CD14-positive monocyte (primary cell): Measurements from ENCODE around the gene ADRM1. TPM values are rescaled to one million over a fixed set of nuclear protein-coding genes. Genes with fewer than 3 reads are reported as not detected.

Experiments used
- DNase-seq, 3 donors: peaks; one replicate each; pipeline ENCODE4 v3.0.0-alpha.2; 2011 to 2022
- H2AFZ ChIP-seq: 2 replicates; pipeline ENCODE4 v1.6.0; 2012; ENCODE audit warnings: mild to moderate bottlenecking, low read depth, low read length, inconsistent platforms; ENCODE audit not compliant: insufficient read depth, poor library complexity, severe bottlenecking
- H3K27ac ChIP-seq, 2 donors: 1 replicate in 1 of 2; 2 replicates in 1 of 2; pipeline ENCODE4 v1.5.1; 2012 to 2013; ENCODE audit warnings: low read length in 2 of 2, control low read depth in 1 of 2, inconsistent platforms in 1 of 2, low read depth in 1 of 2, mild to moderate bottlenecking in 1 of 2
- H3K27me3 ChIP-seq, 2 donors: one replicate each; pipeline versions ENCODE4 v1.6.0 to v1.6.1; 2011 to 2013; ENCODE audit warnings: low read length in 2 of 2; ENCODE audit not compliant: control insufficient read depth in 2 of 2, insufficient read depth in 2 of 2
- H3K36me3 ChIP-seq, 2 donors: replicated peaks in 1 of 2; 1 replicate in 1 of 2; 2 replicates in 1 of 2; pipeline versions ENCODE4 v1.5.1 to v1.6.1; 2012 to 2013; ENCODE audit warnings: low read length in 2 of 2, control low read depth in 1 of 2, inconsistent platforms in 1 of 2, mild to moderate bottlenecking in 1 of 2; ENCODE audit not compliant: insufficient read depth in 2 of 2, control insufficient read depth in 1 of 2
- H3K4me1 ChIP-seq, 2 donors: 1 replicate in 1 of 2; 2 replicates in 1 of 2; pipeline versions ENCODE4 v1.5.1 to v1.6.1; 2012 to 2013; ENCODE audit warnings: low read length in 2 of 2, control low read depth in 1 of 2, inconsistent platforms in 1 of 2, mild to moderate bottlenecking in 1 of 2, moderate library complexity in 1 of 2; ENCODE audit not compliant: insufficient read depth in 2 of 2, control insufficient read depth in 1 of 2
- H3K4me2 ChIP-seq: replicated peaks from 2 replicates; pipeline ENCODE3; 2012; ENCODE audit warnings: low read length, moderate library complexity, mild to moderate bottlenecking; ENCODE audit not compliant: poor library complexity, severe bottlenecking; ENCODE audit errors: extremely low read depth
- H3K4me3 ChIP-seq, 3 experiments: fragments of 200-600 bp in 1 of 3; sonication (generic) in 1 of 3; replicated peaks in 1 of 3; 1 replicate in 2 of 3; 2 replicates in 1 of 3; pipeline ENCODE4 v1.5.1; 2011 to 2013; ENCODE audit warnings: low read length in 3 of 3, mild to moderate bottlenecking in 3 of 3, control low read depth in 2 of 3, low read depth in 2 of 3, inconsistent platforms in 1 of 3, moderate library complexity in 1 of 3
- H3K79me2 ChIP-seq: 2 replicates; pipeline ENCODE4 v1.6.0; 2012; ENCODE audit warnings: mild to moderate bottlenecking, control low read depth, inconsistent platforms, low read length, moderate library complexity; ENCODE audit not compliant: insufficient read depth
- H3K9ac ChIP-seq: 2 replicates; pipeline ENCODE4 v1.6.0; 2017; ENCODE audit warnings: low read length, mild to moderate bottlenecking; ENCODE audit not compliant: insufficient read depth, poor library complexity, severe bottlenecking
- H3K9me3 ChIP-seq, 2 donors: replicated peaks in 1 of 2; 1 replicate in 1 of 2; 2 replicates in 1 of 2; pipeline versions ENCODE4 v1.5.1 to v1.6.1; 2012 to 2013; ENCODE audit warnings: low read length in 2 of 2, control low read depth in 1 of 2; ENCODE audit not compliant: control insufficient read depth in 1 of 2, insufficient read depth in 1 of 2
- H4K20me1 ChIP-seq: 2 replicates; pipeline ENCODE4 v1.6.0; 2012; ENCODE audit warnings: mild to moderate bottlenecking, low read length, control low read depth, moderate library complexity; ENCODE audit not compliant: insufficient read depth
- H3K27ac Mint-ChIP-seq, 7 donors: one replicate each; pipeline ENCODE4 v1.8.0; 2020; ENCODE audit warnings: mild to moderate bottlenecking in 7 of 7, mixed read lengths in 7 of 7, moderate library complexity in 6 of 7, inconsistent platforms in 2 of 7
- H3K27me3 Mint-ChIP-seq, 3 donors: one replicate each; pipeline ENCODE4 v1.8.0; 2021 to 2022; ENCODE audit warnings: low read depth in 3 of 3, mild to moderate bottlenecking in 3 of 3, mixed read lengths in 3 of 3, moderate library complexity in 3 of 3, inconsistent platforms in 1 of 3
- H3K36me3 Mint-ChIP-seq, 2 donors: one replicate each; pipeline ENCODE4 v1.8.0; 2020; ENCODE audit warnings: mixed read lengths in 2 of 2, inconsistent platforms in 1 of 2, mild to moderate bottlenecking in 1 of 2
- H3K4me1 Mint-ChIP-seq: one replicate; pipeline ENCODE4 v1.8.0; 2020; ENCODE audit warnings: mild to moderate bottlenecking, mixed read lengths
- H3K4me3 Mint-ChIP-seq, 2 donors: one replicate each; pipeline ENCODE4 v1.8.0; 2020; ENCODE audit warnings: mild to moderate bottlenecking in 2 of 2, mixed read lengths in 2 of 2, moderate library complexity in 1 of 2
- H3K9me3 Mint-ChIP-seq, 7 donors: one replicate each; pipeline ENCODE4 v1.8.0; 2020 to 2022; ENCODE audit warnings: mixed read lengths in 7 of 7, mild to moderate bottlenecking in 6 of 7, moderate library complexity in 6 of 7, inconsistent platforms in 2 of 7
- WGBS: methylation state at CpG from one replicate; pipeline ENCODE4 v1.1.5; 2013; ENCODE audit warnings: missing lambda C conversion rate; ENCODE audit not compliant: insufficient coverage; 5-methylcytosine and 5-hydroxymethylcytosine counted together
- intact Hi-C, 2 donors: fragments of 100-400 bp; cut with micrococcal nuclease; formaldehyde crosslinking; loops; one replicate each; pipeline versions ENCODE4 v1.15.0 to v1.15.1; 2023
- polyA plus RNA-seq, 3 donors: library from polyadenylated mRNA; depleted of rRNA in 1 of 3; unstranded in 2 of 3; stranded (reverse) in 1 of 3; fragments of 300-500 nt in 2 of 3; fragments of >200 nt in 1 of 3; fragmentation: Illumina TruSeq in 2 of 3; gene quantifications; 1 replicate in 2 of 3; 2 replicates in 1 of 3; pipeline ENCODE4 v1.2.3, GENCODE V29; 2012 to 2021
- TF ChIP-seq, protein P1 (sequence below): fragments of 200-600 bp; IDR thresholded peaks from one replicate; pipeline ENCODE4 v1.8.0; 2022; ENCODE audit warnings: antibody characterized with exemption, mild to moderate bottlenecking

Gene ADRM1
- polyA plus RNA-seq, 3 donors = 63.3 to 81.5 (median 72.5) TPM

DNA sequence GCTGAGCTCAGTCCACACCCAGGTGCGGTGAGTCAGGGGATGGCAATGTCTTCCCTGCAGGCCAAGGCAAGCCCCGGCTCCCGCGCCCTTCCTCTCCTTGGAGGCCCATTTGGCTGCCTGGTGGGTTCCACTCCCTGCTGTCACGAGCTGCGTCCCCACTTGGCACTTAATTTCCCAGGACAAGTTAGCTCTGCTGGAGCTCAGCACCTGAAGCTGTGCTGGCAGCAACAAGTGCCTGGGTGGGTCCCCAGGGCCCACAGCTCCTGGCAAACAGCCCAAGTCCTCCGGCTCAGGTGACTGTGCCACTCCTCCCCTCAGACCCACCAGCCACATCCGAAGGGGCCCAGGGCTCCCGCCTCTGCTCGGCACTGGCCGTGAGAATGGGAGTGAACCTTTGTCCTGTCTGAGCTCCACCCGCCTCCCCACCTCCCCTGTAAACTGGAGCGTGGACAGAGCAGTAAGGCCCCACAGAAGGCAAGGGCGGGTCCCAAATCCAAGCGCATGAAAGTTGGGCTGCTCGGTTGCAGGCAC is 47.4 kb downstream of the ADRM1 start:
- Histone ChIP-seq H3K36me3 (no peaks in the 10 kb centered on the region), H3K9ac (no peak overlapping the region), H3K4me2 (no peak overlapping the region), H3K9me3 (no peaks in the 10 kb centered on the region), H3K4me1 (no peaks in the 10 kb centered on the region), H4K20me1 (no peaks in the 10 kb centered on the region), H3K27ac (no peak overlapping the region), H3K4me3 (no peak overlapping the region), H3K27me3 (no peaks in the 10 kb centered on the region), H2AFZ (no peak overlapping the region), H3K79me2 (no peaks in the 10 kb centered on the region)
- TF ChIP-seq, protein P1, sequence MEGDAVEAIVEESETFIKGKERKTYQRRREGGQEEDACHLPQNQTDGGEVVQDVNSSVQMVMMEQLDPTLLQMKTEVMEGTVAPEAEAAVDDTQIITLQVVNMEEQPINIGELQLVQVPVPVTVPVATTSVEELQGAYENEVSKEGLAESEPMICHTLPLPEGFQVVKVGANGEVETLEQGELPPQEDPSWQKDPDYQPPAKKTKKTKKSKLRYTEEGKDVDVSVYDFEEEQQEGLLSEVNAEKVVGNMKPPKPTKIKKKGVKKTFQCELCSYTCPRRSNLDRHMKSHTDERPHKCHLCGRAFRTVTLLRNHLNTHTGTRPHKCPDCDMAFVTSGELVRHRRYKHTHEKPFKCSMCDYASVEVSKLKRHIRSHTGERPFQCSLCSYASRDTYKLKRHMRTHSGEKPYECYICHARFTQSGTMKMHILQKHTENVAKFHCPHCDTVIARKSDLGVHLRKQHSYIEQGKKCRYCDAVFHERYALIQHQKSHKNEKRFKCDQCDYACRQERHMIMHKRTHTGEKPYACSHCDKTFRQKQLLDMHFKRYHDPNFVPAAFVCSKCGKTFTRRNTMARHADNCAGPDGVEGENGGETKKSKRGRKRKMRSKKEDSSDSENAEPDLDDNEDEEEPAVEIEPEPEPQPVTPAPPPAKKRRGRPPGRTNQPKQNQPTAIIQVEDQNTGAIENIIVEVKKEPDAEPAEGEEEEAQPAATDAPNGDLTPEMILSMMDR = no peak
- Mint-ChIP-seq H3K27ac (no peak overlapping the region), H3K9me3 (peaks cover 3 to 13% (median 9%) of the 10 kb centered on the region in 7 donors), H3K4me3 (no peak overlapping the region), H3K36me3 (no peaks in the 10 kb centered on the region), H3K27me3 (peaks cover 0 to 2% (median 0%) of the 10 kb centered on the region in 3 donors), H3K4me1 (no peaks in the 10 kb centered on the region)
- no peak for DNase-seq
- intact Hi-C loops = no loop called here
- WGBS = 98% methylated on average over 12 of the region's 16 CpGs

DNA sequence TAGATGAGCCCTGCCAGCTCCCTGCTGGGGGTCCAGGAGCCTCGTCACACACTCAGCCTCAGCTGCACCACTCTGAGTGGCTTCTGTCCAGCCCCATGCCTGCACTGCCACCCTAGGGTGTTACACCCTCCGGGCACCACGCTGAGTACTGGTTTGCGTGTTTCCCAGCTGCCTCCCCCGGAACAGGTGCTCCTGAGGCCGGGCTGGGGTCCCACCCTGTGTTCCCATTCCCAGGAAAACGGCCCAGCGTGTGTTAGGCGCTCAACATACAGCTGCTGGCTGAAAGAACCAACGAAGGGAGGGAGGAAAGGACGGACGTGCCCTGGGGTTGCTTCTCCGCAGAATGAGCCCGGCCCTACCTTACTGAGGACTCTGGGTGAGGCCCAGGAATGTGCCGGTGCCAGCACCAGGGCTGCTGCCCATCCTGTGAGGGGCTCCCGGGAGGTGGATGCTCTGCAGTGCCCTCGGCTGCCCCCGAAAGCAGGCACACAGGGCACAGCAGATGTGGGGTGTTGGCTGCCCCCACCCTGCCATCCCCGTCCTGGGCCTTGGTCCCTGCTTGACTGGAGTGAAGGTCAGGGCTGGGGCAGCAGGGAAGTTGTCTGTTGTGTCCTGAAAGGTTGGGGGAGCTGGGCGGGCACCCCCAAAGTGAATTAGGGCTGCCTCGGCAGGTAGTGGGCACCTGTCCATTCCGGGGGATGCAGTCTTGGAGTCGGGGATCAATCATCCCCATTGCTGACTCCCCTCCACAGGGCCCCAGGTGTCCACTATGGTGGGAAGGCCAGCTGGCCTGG is 48.0 kb downstream of the ADRM1 start:
- Mint-ChIP-seq H3K27ac (no peak overlapping the region), H3K4me1 (no peaks in the 10 kb centered on the region), H3K9me3 (peaks cover 3 to 13% (median 9%) of the 10 kb centered on the region in 7 donors), H3K36me3 (no peaks in the 10 kb centered on the region), H3K4me3 (no peak overlapping the region), H3K27me3 (peaks cover 0 to 2% (median under 1%) of the 10 kb centered on the region in 3 donors)
- 89% methylated on average over 20 of the region's 23 CpGs for WGBS
- Histone ChIP-seq H3K79me2 (no peaks in the 10 kb centered on the region), H3K9ac (no peak overlapping the region), H3K27ac (no peak overlapping the region), H2AFZ (no peak overlapping the region), H3K9me3 (no peaks in the 10 kb centered on the region), H3K27me3 (no peaks in the 10 kb centered on the region), H3K4me2 (no peak overlapping the region), H4K20me1 (no peaks in the 10 kb centered on the region), H3K36me3 (no peaks in the 10 kb centered on the region), H3K4me3 (no peak overlapping the region), H3K4me1 (no peaks in the 10 kb centered on the region)
- TF ChIP-seq, protein P1 = no peak
- intact Hi-C loops = no loop called here
- DNase-seq = no peak
